CD14-positive monocyte (primary cell): ENCODE data around the gene RHOU. TPM values are rescaled to one million over a fixed set of nuclear protein-coding genes. Genes with fewer than 3 reads are reported as not detected.
A peak's percentile ranks its signal among the peaks of the same experiment; 100 is the strongest.

ENCODE experiments used
- DNase-seq, 3 donors: peaks; one replicate each; pipeline ENCODE4 v3.0.0-alpha.2; 2011 to 2022
- H2AFZ ChIP-seq: 2 replicates; pipeline ENCODE4 v1.6.0; 2012; ENCODE audit warnings: mild to moderate bottlenecking, low read depth, low read length, inconsistent platforms; ENCODE audit not compliant: insufficient read depth, poor library complexity, severe bottlenecking
- H3K27ac ChIP-seq, 2 donors: 1 replicate in 1 of 2; 2 replicates in 1 of 2; pipeline ENCODE4 v1.5.1; 2012 to 2013; ENCODE audit warnings: low read length in 2 of 2, control low read depth in 1 of 2, inconsistent platforms in 1 of 2, low read depth in 1 of 2, mild to moderate bottlenecking in 1 of 2
- H3K27me3 ChIP-seq, 2 donors: one replicate each; pipeline versions ENCODE4 v1.6.0 to v1.6.1; 2011 to 2013; ENCODE audit warnings: low read length in 2 of 2; ENCODE audit not compliant: control insufficient read depth in 2 of 2, insufficient read depth in 2 of 2
- H3K36me3 ChIP-seq, 2 donors: replicated peaks in 1 of 2; 1 replicate in 1 of 2; 2 replicates in 1 of 2; pipeline versions ENCODE4 v1.5.1 to v1.6.1; 2012 to 2013; ENCODE audit warnings: low read length in 2 of 2, control low read depth in 1 of 2, inconsistent platforms in 1 of 2, mild to moderate bottlenecking in 1 of 2; ENCODE audit not compliant: insufficient read depth in 2 of 2, control insufficient read depth in 1 of 2
- H3K4me1 ChIP-seq, 2 donors: 1 replicate in 1 of 2; 2 replicates in 1 of 2; pipeline versions ENCODE4 v1.5.1 to v1.6.1; 2012 to 2013; ENCODE audit warnings: low read length in 2 of 2, control low read depth in 1 of 2, inconsistent platforms in 1 of 2, mild to moderate bottlenecking in 1 of 2, moderate library complexity in 1 of 2; ENCODE audit not compliant: insufficient read depth in 2 of 2, control insufficient read depth in 1 of 2
- H3K4me2 ChIP-seq: replicated peaks from 2 replicates; pipeline ENCODE3; 2012; ENCODE audit warnings: low read length, moderate library complexity, mild to moderate bottlenecking; ENCODE audit not compliant: poor library complexity, severe bottlenecking; ENCODE audit errors: extremely low read depth
- H3K4me3 ChIP-seq, 3 experiments: fragments of 200-600 bp in 1 of 3; sonication (generic) in 1 of 3; replicated peaks in 1 of 3; 1 replicate in 2 of 3; 2 replicates in 1 of 3; pipeline ENCODE4 v1.5.1; 2011 to 2013; ENCODE audit warnings: low read length in 3 of 3, mild to moderate bottlenecking in 3 of 3, control low read depth in 2 of 3, low read depth in 2 of 3, inconsistent platforms in 1 of 3, moderate library complexity in 1 of 3
- H3K79me2 ChIP-seq: 2 replicates; pipeline ENCODE4 v1.6.0; 2012; ENCODE audit warnings: mild to moderate bottlenecking, control low read depth, inconsistent platforms, low read length, moderate library complexity; ENCODE audit not compliant: insufficient read depth
- H3K9ac ChIP-seq: 2 replicates; pipeline ENCODE4 v1.6.0; 2017; ENCODE audit warnings: low read length, mild to moderate bottlenecking; ENCODE audit not compliant: insufficient read depth, poor library complexity, severe bottlenecking
- H3K9me3 ChIP-seq, 2 donors: replicated peaks in 1 of 2; 1 replicate in 1 of 2; 2 replicates in 1 of 2; pipeline versions ENCODE4 v1.5.1 to v1.6.1; 2012 to 2013; ENCODE audit warnings: low read length in 2 of 2, control low read depth in 1 of 2; ENCODE audit not compliant: control insufficient read depth in 1 of 2, insufficient read depth in 1 of 2
- H4K20me1 ChIP-seq: 2 replicates; pipeline ENCODE4 v1.6.0; 2012; ENCODE audit warnings: mild to moderate bottlenecking, low read length, control low read depth, moderate library complexity; ENCODE audit not compliant: insufficient read depth
- H3K27ac Mint-ChIP-seq, 7 donors: one replicate each; pipeline ENCODE4 v1.8.0; 2020; ENCODE audit warnings: mild to moderate bottlenecking in 7 of 7, mixed read lengths in 7 of 7, moderate library complexity in 6 of 7, inconsistent platforms in 2 of 7
- H3K27me3 Mint-ChIP-seq, 3 donors: one replicate each; pipeline ENCODE4 v1.8.0; 2021 to 2022; ENCODE audit warnings: low read depth in 3 of 3, mild to moderate bottlenecking in 3 of 3, mixed read lengths in 3 of 3, moderate library complexity in 3 of 3, inconsistent platforms in 1 of 3
- H3K36me3 Mint-ChIP-seq, 2 donors: one replicate each; pipeline ENCODE4 v1.8.0; 2020; ENCODE audit warnings: mixed read lengths in 2 of 2, inconsistent platforms in 1 of 2, mild to moderate bottlenecking in 1 of 2
- H3K4me1 Mint-ChIP-seq: one replicate; pipeline ENCODE4 v1.8.0; 2020; ENCODE audit warnings: mild to moderate bottlenecking, mixed read lengths
- H3K4me3 Mint-ChIP-seq, 2 donors: one replicate each; pipeline ENCODE4 v1.8.0; 2020; ENCODE audit warnings: mild to moderate bottlenecking in 2 of 2, mixed read lengths in 2 of 2, moderate library complexity in 1 of 2
- H3K9me3 Mint-ChIP-seq, 7 donors: one replicate each; pipeline ENCODE4 v1.8.0; 2020 to 2022; ENCODE audit warnings: mixed read lengths in 7 of 7, mild to moderate bottlenecking in 6 of 7, moderate library complexity in 6 of 7, inconsistent platforms in 2 of 7
- CTCF ChIP-seq: fragments of 200-600 bp; IDR thresholded peaks from one replicate; pipeline ENCODE4 v1.8.0; 2022; ENCODE audit warnings: antibody characterized with exemption, mild to moderate bottlenecking
- WGBS: methylation state at CpG from one replicate; pipeline ENCODE4 v1.1.5; 2013; ENCODE audit warnings: missing lambda C conversion rate; ENCODE audit not compliant: insufficient coverage; 5-methylcytosine and 5-hydroxymethylcytosine counted together
- intact Hi-C, 2 donors: fragments of 100-400 bp; cut with micrococcal nuclease; formaldehyde crosslinking; loops; one replicate each; pipeline versions ENCODE4 v1.15.0 to v1.15.1; 2023
- polyA plus RNA-seq, 3 donors: library from polyadenylated mRNA; depleted of rRNA in 1 of 3; unstranded in 2 of 3; stranded (reverse) in 1 of 3; fragments of 300-500 nt in 2 of 3; fragments of >200 nt in 1 of 3; fragmentation: Illumina TruSeq in 2 of 3; gene quantifications; 1 replicate in 2 of 3; 2 replicates in 1 of 3; pipeline ENCODE4 v1.2.3, GENCODE V29; 2012 to 2021

Gene RHOU
- polyA plus RNA-seq, 3 donors: 4.1 to 11.6 (median 4.8) TPM

GRCh38 chr1:228744356-228744755 lies 9.1 kb downstream of the RHOU start:
- Histone ChIP-seq H3K36me3 (peaks cover 38 to 81% of the 10 kb centered on the region in 2 donors), H4K20me1 (peaks cover 64% of the 10 kb centered on the region), H3K4me2 (no peak overlapping the region), H3K4me1 (peaks cover 13 to 23% of the 10 kb centered on the region in 2 donors), H3K27me3 (no peaks in the 10 kb centered on the region), H2AFZ (no peak overlapping the region), H3K4me3 (no peak overlapping the region), H3K9ac (no peak overlapping the region), H3K9me3 (no peaks in the 10 kb centered on the region), H3K27ac (peak overlapping the region in 1 of 2 donors; percentile 10), H3K79me2 (peaks cover 54% of the 10 kb centered on the region)
- intact Hi-C loops: no loop called here
- Mint-ChIP-seq H3K36me3 (peaks cover 63 to 72% of the 10 kb centered on the region in 2 donors), H3K27ac (peak overlapping the region in 1 of 7 donors; percentile 61), H3K27me3 (peaks cover 0 to 2% (median 1%) of the 10 kb centered on the region in 3 donors), H3K4me1 (peaks cover 26% of the 10 kb centered on the region), H3K4me3 (no peak overlapping the region), H3K9me3 (peaks cover 0 to 2% (median 0%) of the 10 kb centered on the region in 7 donors)
- DNase-seq: no peak
- no CpG with 5 or more reads among the region's 6 CpGs for WGBS
- TF ChIP-seq CTCF: no peak

- Mint-ChIP-seq H3K27me3 (peaks cover 0 to 2% (median 1%) of the 10 kb centered on the region in 3 donors), H3K27ac (no peak overlapping the region), H3K4me3 (no peak overlapping the region), H3K9me3 (peaks cover 0 to 2% (median 0%) of the 10 kb centered on the region in 7 donors), H3K4me1 (peaks cover 21% of the 10 kb centered on the region), H3K36me3 (peaks cover 59 to 67% of the 10 kb centered on the region in 2 donors)
- Histone ChIP-seq H3K4me1 (peaks cover 8 to 17% of the 10 kb centered on the region in 2 donors), H3K9ac (no peak overlapping the region), H3K27ac (no peak overlapping the region), H3K9me3 (no peaks in the 10 kb centered on the region), H3K4me3 (no peak overlapping the region), H2AFZ (no peak overlapping the region), H4K20me1 (peaks cover 58% of the 10 kb centered on the region), H3K4me2 (no peak overlapping the region), H3K27me3 (no peaks in the 10 kb centered on the region), H3K79me2 (peaks cover 49% of the 10 kb centered on the region), H3K36me3 (peaks cover 38 to 75% of the 10 kb centered on the region in 2 donors)
- no peak for TF ChIP-seq CTCF
- WGBS: 96% methylated on average over 3 of the region's 6 CpGs
- DNase-seq: no peak
- intact Hi-C loops: no loop called here
Measured at GRCh38 chr1:228744918-228745317, 9.6 kb downstream of the RHOU start.
